Keratinocyte (primary cell): ENCODE results near the gene ADAMTS13. TPM values are rescaled to one million over a fixed set of nuclear protein-coding genes. Genes with fewer than 3 reads are reported as not detected.

Source experiments
- DNase-seq: peaks from one replicate; pipeline ENCODE4 v3.0.0-alpha.2; 2011; ENCODE audit warnings: low read depth, missing footprints, low spot score
- FAIRE-seq: peaks from 2 replicates; lab custom pipeline; 2011; peaks lifted over from hg19 to GRCh38; lab: Jason Lieb, UNC
- H2AFZ ChIP-seq: 2 replicates; pipeline ENCODE4 v1.6.0; 2012; ENCODE audit warnings: low read length, control low read depth, inconsistent platforms; ENCODE audit not compliant: control insufficient read depth
- H3K27ac ChIP-seq: 2 replicates; pipeline ENCODE4 v1.5.1; 2011; ENCODE audit warnings: low read length; ENCODE audit not compliant: control insufficient read depth, insufficient read depth
- H3K27me3 ChIP-seq: 3 replicates; pipeline ENCODE4 v1.6.0; 2011; ENCODE audit warnings: low read length; ENCODE audit not compliant: control insufficient read depth, insufficient read depth; ENCODE audit errors: extremely low read depth
- H3K36me3 ChIP-seq, 2 experiments: 2 replicates in 1 of 2; 3 replicates in 1 of 2; pipeline ENCODE4 v1.5.1; 2011; ENCODE audit warnings: low read length in 2 of 2, mild to moderate bottlenecking in 1 of 2; ENCODE audit not compliant: control insufficient read depth in 2 of 2, insufficient read depth in 2 of 2; ENCODE audit errors: extremely low read depth in 1 of 2
- H3K4me1 ChIP-seq: 3 replicates; pipeline ENCODE4 v1.5.1; 2011; ENCODE audit warnings: low read length; ENCODE audit not compliant: control insufficient read depth, insufficient read depth; ENCODE audit errors: extremely low read depth
- H3K4me2 ChIP-seq: 3 replicates; pipeline ENCODE4 v1.6.0; 2011; ENCODE audit warnings: low read depth, low read length; ENCODE audit not compliant: control insufficient read depth, insufficient read depth; ENCODE audit errors: extremely low read depth
- H3K4me3 ChIP-seq, 3 experiments: fragments of 200-600 bp in 1 of 3; sonication (generic) in 1 of 3; 2 replicates in 2 of 3; 3 replicates in 1 of 3; pipeline ENCODE4 v1.5.1; 2011 to 2016; ENCODE audit warnings: low read length in 3 of 3, mild to moderate bottlenecking in 3 of 3, control low read depth in 2 of 3, inconsistent platforms in 1 of 3, low read depth in 1 of 3, mixed read lengths in 1 of 3, mixed run types in 1 of 3, moderate library complexity in 1 of 3; ENCODE audit not compliant: control insufficient read depth in 2 of 3, insufficient read depth in 2 of 3; ENCODE audit errors: extremely low read depth in 1 of 3
- H3K79me2 ChIP-seq: 2 replicates; pipeline ENCODE4 v1.6.0; 2012; ENCODE audit warnings: low read length; ENCODE audit not compliant: control insufficient read depth, insufficient read depth
- H3K9ac ChIP-seq: 3 replicates; pipeline ENCODE4 v1.6.0; 2011; ENCODE audit warnings: low read length; ENCODE audit not compliant: control insufficient read depth, insufficient read depth; ENCODE audit errors: extremely low read depth
- H3K9me1 ChIP-seq: 3 replicates; pipeline ENCODE4 v1.6.0; 2011; ENCODE audit warnings: low read length; ENCODE audit not compliant: control insufficient read depth, insufficient read depth; ENCODE audit errors: extremely low read depth
- H3K9me3 ChIP-seq: 2 replicates; pipeline ENCODE4 v1.5.1; 2012; ENCODE audit warnings: low read depth, low read length; ENCODE audit not compliant: control insufficient read depth
- H4K20me1 ChIP-seq: 3 replicates; pipeline ENCODE4 v1.6.0; 2011; ENCODE audit warnings: low read length; ENCODE audit not compliant: control insufficient read depth, insufficient read depth; ENCODE audit errors: extremely low read depth
- CTCF ChIP-seq, 3 experiments: IDR thresholded peaks in 1 of 3; conservative IDR thresholded peaks in 1 of 3; optimal IDR thresholded peaks in 1 of 3; 2 replicates in 2 of 3; 3 replicates in 1 of 3; pipeline versions ENCODE3 to v1.5.1; 2011; ENCODE audit warnings: low read length in 3 of 3, mild to moderate bottlenecking in 3 of 3, moderate library complexity in 2 of 3, control low read depth in 1 of 3, inconsistent platforms in 1 of 3; ENCODE audit not compliant: insufficient read depth in 2 of 3; ENCODE audit errors: extremely low read depth in 1 of 3
- EZH2 ChIP-seq: IDR thresholded peaks from one replicate; pipeline ENCODE4 v1.6.1; 2012; ENCODE audit warnings: inconsistent platforms, mild to moderate bottlenecking, low read length, moderate library complexity
- dilution Hi-C: fragments of 300-500 bp; cut with MboI; formaldehyde crosslinking; loops from one replicate; pipeline ENCODE4 v1.7.0; 2020; ENCODE audit warnings: low sequenced_read_pairs; ENCODE audit not compliant: extremely low pct_ligation_motif_present
- polyA plus RNA-seq, 5 experiments: library from polyadenylated mRNA; depleted of rRNA in 3 of 5; stranded (reverse) in 3 of 5; stranded (forward) in 1 of 5; unstranded in 1 of 5; fragments of >200 nt; gene quantifications; 1 replicate in 1 of 5; 2 replicates in 3 of 5; 3 replicates in 1 of 5; pipeline versions ENCODE4 v1.2.1 to v1.2.3, GENCODE V29; 2011 to 2012; ENCODE audit warnings: missing spikeins in 2 of 5, low read depth in 1 of 5, low replicate concordance in 1 of 5

Gene ADAMTS13
- polyA plus RNA-seq, 1 donor (not counting 4 experiments of a cell fraction or from before 2014, with no cell fraction given): 1.1 TPM

- H3K9me3 ChIP-seq: no peaks in the 10 kb centered on the region
- H3K27ac ChIP-seq: no peak overlapping the region
- no peaks in the 10 kb centered on the region for H4K20me1 ChIP-seq
- no peak overlapping the region for H3K4me3 ChIP-seq
- peaks cover 16% of the 10 kb centered on the region for H3K27me3 ChIP-seq
- H3K79me2 ChIP-seq: no peaks in the 10 kb centered on the region
- no peak overlapping the region for H2AFZ ChIP-seq
- FAIRE-seq (no peak), DNase-seq (no peak)
- no peaks in the 10 kb centered on the region for H3K36me3 ChIP-seq
- H3K9ac ChIP-seq: no peak overlapping the region
- dilution Hi-C loops: no loop called here
- no peaks in the 10 kb centered on the region for H3K9me1 ChIP-seq
- no peak overlapping the region for H3K4me2 ChIP-seq
- no peaks in the 10 kb centered on the region for H3K4me1 ChIP-seq
- TF ChIP-seq CTCF (optimal IDR thresholded peaks at IDR 0.05 in 1 of 3, IDR thresholded peaks at IDR 0.05 in 1 of 3, conservative IDR thresholded peaks at IDR 0.05 in 1 of 3; ENCODE audit: extremely low read depth in 1 of 3, insufficient read depth in 2 of 3, low read length in 3 of 3): no peak
- TF ChIP-seq EZH2: no peak
Observed at GRCh38 chr9:133424187-133424586, 2.0 kb downstream of the ADAMTS13 start.

GRCh38 chr9:133425049-133425632 lies 3.0 kb downstream of the ADAMTS13 start:
- Histone ChIP-seq H3K9me3 (no peaks in the 10 kb centered on the region), H3K4me2 (no peak overlapping the region), H4K20me1 (no peaks in the 10 kb centered on the region), H3K9me1 (no peaks in the 10 kb centered on the region), H2AFZ (no peak overlapping the region), H3K4me1 (no peaks in the 10 kb centered on the region), H3K27ac (no peak overlapping the region), H3K79me2 (no peaks in the 10 kb centered on the region), H3K9ac (no peak overlapping the region), H3K4me3 (no peak overlapping the region), H3K36me3 (no peaks in the 10 kb centered on the region), H3K27me3 (peaks cover 19% of the 10 kb centered on the region)
- no peak for TF ChIP-seq CTCF (optimal IDR thresholded peaks at IDR 0.05 in 1 of 3, IDR thresholded peaks at IDR 0.05 in 1 of 3, conservative IDR thresholded peaks at IDR 0.05 in 1 of 3; ENCODE audit: extremely low read depth in 1 of 3, insufficient read depth in 2 of 3, low read length in 3 of 3)
- TF ChIP-seq EZH2: no peak
- dilution Hi-C loops: no loop called here
- FAIRE-seq: no peak
- no peak for DNase-seq
